ENCODE measurements around the gene CYP46A1.

CYP46A1 gene

GRCh38 chr14:99667821-99668220 lies 16.3 kb upstream of the CYP46A1 start:
- in situ Hi-C loops (cut with HindIII; ENCODE audit: low sequenced_read_pairs), result no loop called here
- DNase-seq (ENCODE audit: low read depth), result no peak
- no peak for TF ChIP-seq CTCF (IDR thresholded peaks at IDR 0.05; ENCODE audit: low read depth, low read length, missing control alignments)
- no peak overlapping the region for H3K4me3 ChIP-seq (ENCODE audit: low read depth, low read length)

GRCh38 chr14:99668307-99669295 lies 15.5 kb upstream of the CYP46A1 start:
- in situ Hi-C loops (cut with HindIII; ENCODE audit: low sequenced_read_pairs), result no loop called here
- H3K4me3 ChIP-seq (ENCODE audit: low read depth, low read length), result no peak overlapping the region
- DNase-seq (ENCODE audit: low read depth), result no peak
- no peak for TF ChIP-seq CTCF (IDR thresholded peaks at IDR 0.05; ENCODE audit: low read depth, low read length, missing control alignments)

GRCh38 chr14:99670361-99671234 lies 13.5 kb upstream of the CYP46A1 start:
- in situ Hi-C loops (cut with HindIII; ENCODE audit: low sequenced_read_pairs), result no loop called here
- no peak for DNase-seq (ENCODE audit: low read depth)
- no peak for TF ChIP-seq CTCF (IDR thresholded peaks at IDR 0.05; ENCODE audit: low read depth, low read length, missing control alignments)
- no peak overlapping the region for H3K4me3 ChIP-seq (ENCODE audit: low read depth, low read length)

GRCh38 chr14:99671235-99672224 lies 12.6 kb upstream of the CYP46A1 start:
- in situ Hi-C loops (cut with HindIII; ENCODE audit: low sequenced_read_pairs), result no loop called here
- no peak for DNase-seq (ENCODE audit: low read depth)
- no peak for TF ChIP-seq CTCF (IDR thresholded peaks at IDR 0.05; ENCODE audit: low read depth, low read length, missing control alignments)
- H3K4me3 ChIP-seq (ENCODE audit: low read depth, low read length), result no peak overlapping the region

DNA sequence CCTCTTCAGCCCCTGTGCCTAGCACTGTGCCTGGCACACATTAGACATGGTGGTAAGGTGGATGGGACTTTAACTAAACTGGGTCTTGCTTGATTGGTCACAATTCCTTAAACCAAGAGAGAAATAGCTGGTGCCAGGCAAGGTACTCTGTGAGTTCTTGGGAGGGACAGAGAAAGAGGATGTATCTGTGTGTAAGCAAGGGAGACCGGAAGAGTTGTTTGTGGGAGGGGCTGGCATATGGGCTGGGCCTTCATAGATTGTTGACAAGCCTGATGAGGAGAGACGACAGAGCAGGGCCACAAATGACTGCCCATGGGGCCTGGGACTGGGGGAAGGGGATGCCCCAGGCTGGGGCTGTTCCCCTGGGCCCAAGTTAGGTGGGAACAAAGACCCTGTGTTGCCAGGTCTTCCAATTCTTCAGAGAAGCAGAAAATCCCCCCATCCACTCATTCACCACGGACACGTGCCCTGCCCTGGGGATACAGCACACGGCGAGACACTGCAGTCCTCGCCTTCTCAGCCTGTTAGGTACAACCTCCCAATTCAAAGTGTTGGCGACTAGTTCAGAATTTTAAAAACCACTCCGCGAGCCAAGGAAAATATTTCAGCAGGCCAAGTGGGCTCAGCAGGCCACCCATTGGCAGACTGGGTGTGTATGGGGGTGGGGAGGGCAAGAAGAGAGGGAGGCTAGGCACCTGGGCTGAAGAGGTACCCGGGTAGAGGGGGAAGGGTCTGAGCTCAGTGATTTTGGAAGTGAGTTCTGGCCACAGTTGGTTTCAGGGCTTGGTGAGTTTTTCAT lies 11.4 kb upstream of the CYP46A1 start:
- no peak for DNase-seq (ENCODE audit: low read depth)
- no peak for TF ChIP-seq CTCF (IDR thresholded peaks at IDR 0.05; ENCODE audit: low read depth, low read length, missing control alignments)
- in situ Hi-C loops (cut with HindIII; ENCODE audit: low sequenced_read_pairs), result no loop called here
- H3K4me3 ChIP-seq (ENCODE audit: low read depth, low read length), result no peak overlapping the region

Measured in astrocyte of the cerebellum (primary cell).